ENCODE results near the gene PRKG1.

DNA sequence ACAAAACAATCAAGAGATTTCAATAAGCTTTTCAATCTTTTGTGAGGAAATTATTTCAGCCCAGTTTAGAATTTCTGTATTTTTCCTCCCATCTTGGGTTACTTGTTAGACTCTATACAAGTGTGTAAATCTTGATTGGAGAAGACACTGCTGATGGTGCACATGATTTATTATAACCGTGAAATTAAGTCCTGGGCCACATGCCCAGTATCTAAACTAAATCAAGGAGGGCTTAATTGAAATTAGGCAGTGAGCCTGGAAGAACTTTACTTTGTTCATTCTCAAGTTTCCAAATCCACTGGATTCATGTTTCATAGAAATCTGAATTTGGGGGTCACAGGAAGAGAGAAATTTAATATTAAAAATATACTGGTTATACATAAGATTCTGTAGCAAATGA, 580.6 kb downstream of the PRKG1 start:
- TF ChIP-seq, protein P1, sequence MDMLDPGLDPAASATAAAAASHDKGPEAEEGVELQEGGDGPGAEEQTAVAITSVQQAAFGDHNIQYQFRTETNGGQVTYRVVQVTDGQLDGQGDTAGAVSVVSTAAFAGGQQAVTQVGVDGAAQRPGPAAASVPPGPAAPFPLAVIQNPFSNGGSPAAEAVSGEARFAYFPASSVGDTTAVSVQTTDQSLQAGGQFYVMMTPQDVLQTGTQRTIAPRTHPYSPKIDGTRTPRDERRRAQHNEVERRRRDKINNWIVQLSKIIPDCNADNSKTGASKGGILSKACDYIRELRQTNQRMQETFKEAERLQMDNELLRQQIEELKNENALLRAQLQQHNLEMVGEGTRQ (IDR thresholded peaks at IDR 0.05; ENCODE audit: low read depth, low read length) = no peak
- TF ChIP-seq MAZ (IDR thresholded peaks at IDR 0.05; ENCODE audit: borderline replicate concordance, low read depth, low read length) (0 out of 2 replicates have a peak, but pooled peaks have one; percentile 5), CTCF (conservative IDR thresholded peaks at IDR 0.05; ENCODE audit: low read depth, low read length) (no peak), BHLHE40 (IDR thresholded peaks at IDR 0.05; ENCODE audit: low read depth, low read length) (no peak), SMC3 (IDR thresholded peaks at IDR 0.05; ENCODE audit: low read depth, low read length) (no peak), MXI1 (IDR thresholded peaks at IDR 0.05; ENCODE audit: borderline replicate concordance, low read depth, low read length) (no peak), POLR2A (IDR thresholded peaks at IDR 0.05; ENCODE audit: low read depth, low read length) (no peak), CEBPB (IDR thresholded peaks at IDR 0.05; ENCODE audit: low read depth, low read length) (no peak), CHD1 (IDR thresholded peaks at IDR 0.05; ENCODE audit: low read depth, low read length) (no peak), RCOR1 (IDR thresholded peaks at IDR 0.05; ENCODE audit: insufficient replicate concordance, low read length) (no peak), ELK1 (IDR thresholded peaks at IDR 0.05; ENCODE audit: borderline replicate concordance, low read depth, low read length) (no peak)
